Activated naive CD4-positive, alpha-beta T cell treated with anti-CD3 and anti-CD28 coated beads, Interleukin-2, amount 50 U/mL, for 24 hours (primary cell): ENCODE results near the gene MAST1.
"Not testable (repeated sequence)": the region's sequence is repeated elsewhere in the genome, so short reads cannot be mapped to it uniquely, and the experiment has no call there.

Experiments
- H3K27ac Mint-ChIP-seq: one replicate; pipeline ENCODE4 v1.8.0; 2021; ENCODE audit warnings: mild to moderate bottlenecking, mixed read lengths
- H3K27me3 Mint-ChIP-seq: one replicate; pipeline ENCODE4 v1.8.0; 2021; ENCODE audit warnings: mixed read lengths
- H3K36me3 Mint-ChIP-seq: one replicate; pipeline ENCODE4 v1.8.0; 2021; ENCODE audit warnings: mixed read lengths
- H3K4me1 Mint-ChIP-seq: one replicate; pipeline ENCODE4 v1.8.0; 2021; ENCODE audit warnings: mixed read lengths
- H3K4me3 Mint-ChIP-seq: one replicate; pipeline ENCODE4 v1.8.0; 2021; ENCODE audit warnings: mild to moderate bottlenecking, mixed read lengths
- H3K9me3 Mint-ChIP-seq: one replicate; pipeline ENCODE4 v1.8.0; 2021; ENCODE audit warnings: mixed read lengths

Gene MAST1

DNA sequence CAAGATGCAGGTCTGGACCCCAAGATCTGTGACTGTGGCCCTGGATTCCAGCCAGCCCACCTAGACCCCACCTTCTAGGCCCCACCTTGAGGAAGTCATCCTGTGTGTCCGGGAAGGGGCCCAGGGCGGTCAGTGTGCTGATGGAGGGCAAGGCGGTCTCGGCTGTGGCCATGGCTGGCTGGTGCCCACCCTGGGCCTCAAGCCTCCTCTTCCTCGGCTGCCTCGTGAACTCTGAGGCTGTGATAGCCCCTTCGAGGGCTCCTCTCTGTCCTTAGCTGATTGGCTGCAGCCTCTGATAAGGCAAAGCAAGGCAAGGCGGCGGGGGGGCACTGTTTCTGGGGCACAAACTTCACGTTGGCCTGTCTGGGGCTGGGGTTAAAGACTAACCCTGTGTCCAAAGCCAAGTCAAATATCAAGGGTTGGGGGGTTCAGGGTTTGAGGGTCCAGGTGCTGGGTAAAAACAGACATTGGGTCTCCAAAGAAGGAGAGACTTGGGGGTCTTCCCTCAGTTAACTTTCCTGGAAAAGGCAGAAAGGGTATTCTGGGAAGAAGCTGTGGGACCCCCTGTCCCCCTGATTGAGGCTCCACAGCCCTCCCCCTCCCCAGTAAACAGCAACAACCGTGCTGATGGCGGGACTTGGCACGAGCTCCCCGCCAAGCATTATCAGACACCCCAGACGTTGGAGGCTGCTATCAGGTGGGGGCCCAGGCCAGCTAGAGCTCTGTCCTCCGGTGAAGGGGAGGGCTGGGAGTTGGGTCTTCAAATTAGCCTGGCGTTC, 48.8 kb downstream of the MAST1 start, which contains the start of gene KLF1:
Gene KLF1, minus strand, starts transcription at position 233 of the 779 bp plus-strand sequence. Its CDS starts 61 bp downstream, at position 172.
- Mint-ChIP-seq H3K27ac (no peak within 1 kb of the TSS), H3K9me3 (no peaks in the 10 kb centered on the region), H3K27me3 (no peaks in the 10 kb centered on the region), H3K4me1 (peaks cover 26% of the 10 kb centered on the region), H3K36me3 (peaks cover 3% of the 10 kb centered on the region), H3K4me3 (peak within 1 kb of the TSS; percentile 59)

GRCh38 chr19:12888006-12888603, 49.8 kb downstream of the MAST1 start:
- peaks cover 3% of the 10 kb centered on the region for H3K36me3 Mint-ChIP-seq
- H3K27ac Mint-ChIP-seq = no peak overlapping the region
- H3K4me3 Mint-ChIP-seq = no peak overlapping the region

GRCh38 chr19:12890299-12890786, 52.0 kb downstream of the MAST1 start:
- peaks cover 21% of the 10 kb centered on the region for H3K4me1 Mint-ChIP-seq
- H3K27ac Mint-ChIP-seq = peak overlapping the region; percentile 91
- not testable (repeated sequence) for H3K9me3 Mint-ChIP-seq, H3K36me3 Mint-ChIP-seq, H3K27me3 Mint-ChIP-seq
- H3K4me3 Mint-ChIP-seq = peak overlapping the region; percentile 100

More at GRCh38 chr19:12888006-12888603, 49.8 kb downstream of the MAST1 start:
- Mint-ChIP-seq H3K4me1 (peaks cover 27% of the 10 kb centered on the region), H3K9me3 (no peaks in the 10 kb centered on the region), H3K27me3 (no peaks in the 10 kb centered on the region)

- Mint-ChIP-seq H3K4me3 (peak within 1 kb of the TSS; percentile 100), H3K27me3 (no peaks in the 10 kb centered on the region), H3K4me1 (peaks cover 21% of the 10 kb centered on the region), H3K27ac (peak within 1 kb of the TSS; percentile 91), H3K36me3 (peaks cover 9% of the 10 kb centered on the region), H3K9me3 (no peaks in the 10 kb centered on the region)
Measured at GRCh38 chr19:12890787-12891552, 52.7 kb downstream of the MAST1 start, which contains the start of gene GCDH. Gene GCDH, plus strand, starts transcription at chr19:12891160. Its CDS starts 145 bp downstream, at chr19:12891305.

DNA sequence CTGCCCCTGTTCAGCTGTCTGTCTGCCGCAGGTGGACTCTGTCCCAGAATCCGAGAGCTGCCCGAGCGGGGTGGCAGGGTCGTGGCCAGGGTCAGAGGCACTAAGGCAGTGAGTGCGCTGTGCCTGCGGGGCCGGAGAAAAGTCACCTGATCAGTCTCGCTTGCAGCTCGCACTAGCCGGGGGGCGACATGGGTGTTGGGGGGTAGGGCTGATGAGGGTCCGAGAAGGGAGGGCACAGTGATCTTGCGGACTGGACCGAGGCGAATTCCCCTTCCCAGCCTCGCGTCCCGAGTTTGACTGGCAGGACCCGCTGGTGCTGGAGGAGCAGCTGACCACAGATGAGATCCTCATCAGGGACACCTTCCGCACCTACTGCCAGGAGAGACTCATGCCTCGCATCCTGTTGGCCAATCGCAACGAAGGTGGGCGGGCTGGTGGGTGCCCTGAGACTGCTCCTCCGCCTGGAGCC, 53.3 kb downstream of the MAST1 start:
- Mint-ChIP-seq H3K27ac (no peak overlapping the region), H3K4me3 (peak overlapping the region; percentile 100), H3K36me3 (peaks cover 9% of the 10 kb centered on the region), H3K27me3 (no peaks in the 10 kb centered on the region), H3K9me3 (no peaks in the 10 kb centered on the region), H3K4me1 (peaks cover 19% of the 10 kb centered on the region)

DNA sequence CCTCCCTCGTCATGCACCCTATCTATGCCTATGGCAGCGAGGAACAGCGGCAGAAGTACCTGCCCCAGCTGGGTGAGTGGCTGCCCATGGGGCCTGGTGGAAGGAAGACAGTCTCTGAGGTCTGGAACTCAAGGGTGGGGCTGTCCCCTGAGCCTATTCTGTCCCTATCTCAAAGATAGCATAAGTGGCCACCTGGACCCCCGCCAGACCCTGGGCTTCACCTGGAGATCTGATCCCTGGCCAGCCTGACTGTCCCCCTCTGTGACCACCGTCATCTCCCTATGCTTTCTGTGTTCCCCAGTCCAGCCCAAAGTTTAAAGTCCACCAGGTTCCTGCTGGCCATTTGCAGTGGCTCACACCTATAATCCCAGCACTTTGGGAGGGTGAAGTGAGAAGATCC, 55.3 kb downstream of the MAST1 start:
- H3K27me3 Mint-ChIP-seq = no peaks in the 10 kb centered on the region
- peaks cover 9% of the 10 kb centered on the region for H3K36me3 Mint-ChIP-seq
- no peaks in the 10 kb centered on the region for H3K9me3 Mint-ChIP-seq
- H3K4me1 Mint-ChIP-seq = peaks cover 17% of the 10 kb centered on the region
- H3K27ac Mint-ChIP-seq = no peak overlapping the region
- H3K4me3 Mint-ChIP-seq = peak overlapping the region; percentile 100

DNA sequence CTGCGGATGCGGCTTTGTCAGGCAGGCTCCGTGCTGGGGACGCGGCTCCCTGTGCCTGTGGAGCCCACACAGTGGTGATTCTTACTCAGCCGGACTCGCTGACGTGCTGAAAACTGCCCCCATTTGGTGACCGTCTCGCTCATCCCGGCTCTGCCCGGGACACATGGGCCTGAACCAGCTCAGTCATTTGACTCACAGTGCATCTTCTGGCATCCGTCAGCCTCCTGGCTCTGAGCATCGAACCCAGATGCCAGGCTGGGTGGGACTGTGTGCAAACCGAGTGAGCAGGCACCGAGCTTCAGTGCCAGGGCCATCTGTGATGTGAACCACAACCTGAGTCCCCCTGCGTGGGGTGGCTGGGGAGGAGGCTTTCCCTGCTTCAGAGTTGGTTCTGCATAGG, 58.1 kb downstream of the MAST1 start:
- H3K36me3 Mint-ChIP-seq = peaks cover 5% of the 10 kb centered on the region

GRCh38 chr19:12899891-12900518, 61.7 kb downstream of the MAST1 start:
- Mint-ChIP-seq H3K27ac (no peak overlapping the region), H3K9me3 (no peaks in the 10 kb centered on the region), H3K4me1 (no peaks in the 10 kb centered on the region), H3K4me3 (no peak overlapping the region), H3K27me3 (no peaks in the 10 kb centered on the region), H3K36me3 (peaks cover under 1% of the 10 kb centered on the region)

More for the DNA sequence above, 58.1 kb downstream of the MAST1 start:
- Mint-ChIP-seq H3K9me3 (no peaks in the 10 kb centered on the region), H3K4me1 (peaks cover 4% of the 10 kb centered on the region), H3K27me3 (no peaks in the 10 kb centered on the region), H3K27ac (no peak overlapping the region), H3K4me3 (no peak overlapping the region)

DNA sequence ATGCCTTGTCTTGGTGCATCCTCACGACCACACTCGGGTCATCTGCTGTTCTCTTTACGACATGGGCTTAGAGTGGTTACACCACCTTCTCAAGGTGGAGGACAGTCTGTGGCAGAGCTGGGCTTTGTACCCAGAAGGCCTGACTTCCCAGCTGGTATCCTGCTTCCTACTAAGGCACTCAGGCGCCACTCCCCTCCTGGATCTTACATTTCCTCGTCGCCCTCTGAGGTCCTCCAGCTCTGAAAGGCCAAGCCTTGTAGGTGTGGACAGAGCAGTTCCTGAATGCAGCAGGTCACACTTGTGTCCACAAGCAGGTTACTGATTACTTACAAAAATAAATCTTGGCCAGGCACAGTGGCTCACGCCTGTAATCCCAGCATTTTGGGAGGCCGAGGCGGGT, 68.9 kb downstream of the MAST1 start:
- Mint-ChIP-seq H3K4me1 (no peaks in the 10 kb centered on the region), H3K27me3 (no peaks in the 10 kb centered on the region), H3K27ac (no peak overlapping the region)

DNA sequence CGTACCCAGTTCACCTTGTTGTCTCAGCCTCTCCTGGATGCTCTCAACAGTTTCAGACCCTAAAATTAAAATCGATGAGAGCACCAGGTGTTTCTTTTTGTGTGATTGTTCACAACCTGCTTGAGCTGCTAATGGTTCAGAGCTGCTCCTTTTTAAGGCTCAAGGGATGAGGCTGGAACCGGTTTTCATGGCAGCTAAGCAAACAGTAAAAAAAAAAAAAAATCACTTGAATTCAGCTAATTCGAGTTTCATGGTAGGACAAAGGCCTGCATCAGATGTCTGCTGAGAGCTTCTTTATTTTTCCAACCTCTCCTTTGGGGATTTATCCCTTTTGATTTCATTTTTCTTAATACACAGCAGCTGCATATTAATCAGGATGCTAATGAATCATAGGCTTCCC, 74.3 kb downstream of the MAST1 start:
- Mint-ChIP-seq H3K4me3 (no peak overlapping the region), H3K27ac (no peak overlapping the region), H3K9me3 (no peaks in the 10 kb centered on the region), H3K36me3 (no peaks in the 10 kb centered on the region), H3K27me3 (no peaks in the 10 kb centered on the region), H3K4me1 (peaks cover 30% of the 10 kb centered on the region)

More for the DNA sequence above, 68.9 kb downstream of the MAST1 start:
- Mint-ChIP-seq H3K4me3 (no peak overlapping the region), H3K9me3 (no peaks in the 10 kb centered on the region), H3K36me3 (no peaks in the 10 kb centered on the region)

- no peak overlapping the region for H3K4me3 Mint-ChIP-seq
- H3K27ac Mint-ChIP-seq = peak overlapping the region; percentile 68
- H3K36me3 Mint-ChIP-seq = no peaks in the 10 kb centered on the region
- H3K4me1 Mint-ChIP-seq = peaks cover 30% of the 10 kb centered on the region
- H3K27me3 Mint-ChIP-seq = no peaks in the 10 kb centered on the region
- H3K9me3 Mint-ChIP-seq = no peaks in the 10 kb centered on the region
Measured at GRCh38 chr19:12913011-12913561, 74.8 kb downstream of the MAST1 start.

GRCh38 chr19:12913851-12914690, 75.8 kb downstream of the MAST1 start:
- Mint-ChIP-seq H3K4me3 (peak overlapping the region; percentile 70), H3K4me1 (peaks cover 39% of the 10 kb centered on the region), H3K36me3 (no peaks in the 10 kb centered on the region), H3K27me3 (no peaks in the 10 kb centered on the region), H3K9me3 (no peaks in the 10 kb centered on the region), H3K27ac (peak overlapping the region; percentile 77)

GRCh38 chr19:12915860-12916259, 77.5 kb downstream of the MAST1 start:
- Mint-ChIP-seq H3K27ac (peak overlapping the region; percentile 41), H3K4me1 (peaks cover 48% of the 10 kb centered on the region)
- H3K4me3 Mint-ChIP-seq, H3K9me3 Mint-ChIP-seq, H3K36me3 Mint-ChIP-seq, H3K27me3 Mint-ChIP-seq: not testable (repeated sequence)

DNA sequence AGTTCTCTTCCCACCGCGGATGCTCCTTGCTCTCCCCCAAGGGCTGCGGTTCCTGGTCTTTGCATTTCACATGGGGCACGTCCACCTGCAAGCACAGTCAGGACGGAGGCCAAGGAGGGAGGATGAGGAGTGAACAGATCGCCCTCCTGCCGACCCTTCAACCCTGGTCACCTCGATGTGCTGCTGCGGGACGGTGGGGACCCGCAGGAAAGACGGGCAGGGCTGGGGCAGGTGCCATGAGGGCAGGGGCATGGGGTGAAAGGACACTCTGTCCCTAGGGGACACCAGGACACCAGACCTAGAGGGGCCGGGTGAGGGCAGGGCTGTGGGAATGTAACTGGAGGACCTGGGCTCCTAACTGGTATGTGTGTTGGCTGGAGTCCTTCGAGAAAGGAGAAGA, 79.9 kb downstream of the MAST1 start:
- Mint-ChIP-seq H3K4me1 (peaks cover 45% of the 10 kb centered on the region), H3K27me3 (no peaks in the 10 kb centered on the region), H3K36me3 (peaks cover 5% of the 10 kb centered on the region), H3K27ac (peak overlapping the region; percentile 62), H3K9me3 (no peaks in the 10 kb centered on the region), H3K4me3 (peak overlapping the region; percentile 77)
